Nucleus accumbens (tissue), 56 donors: ENCODE results near the gene ASIC3.

ENCODE experiments used
- DNase-seq, 56 donors: peaks; one replicate each; lab custom pipeline; 2025; lab: John Stamatoyannopoulos, UW

The ASIC3 gene

GRCh38 chr7:151095828-151096475, 47.6 kb downstream of the ASIC3 start:
- DNase-seq, result no peak

DNA sequence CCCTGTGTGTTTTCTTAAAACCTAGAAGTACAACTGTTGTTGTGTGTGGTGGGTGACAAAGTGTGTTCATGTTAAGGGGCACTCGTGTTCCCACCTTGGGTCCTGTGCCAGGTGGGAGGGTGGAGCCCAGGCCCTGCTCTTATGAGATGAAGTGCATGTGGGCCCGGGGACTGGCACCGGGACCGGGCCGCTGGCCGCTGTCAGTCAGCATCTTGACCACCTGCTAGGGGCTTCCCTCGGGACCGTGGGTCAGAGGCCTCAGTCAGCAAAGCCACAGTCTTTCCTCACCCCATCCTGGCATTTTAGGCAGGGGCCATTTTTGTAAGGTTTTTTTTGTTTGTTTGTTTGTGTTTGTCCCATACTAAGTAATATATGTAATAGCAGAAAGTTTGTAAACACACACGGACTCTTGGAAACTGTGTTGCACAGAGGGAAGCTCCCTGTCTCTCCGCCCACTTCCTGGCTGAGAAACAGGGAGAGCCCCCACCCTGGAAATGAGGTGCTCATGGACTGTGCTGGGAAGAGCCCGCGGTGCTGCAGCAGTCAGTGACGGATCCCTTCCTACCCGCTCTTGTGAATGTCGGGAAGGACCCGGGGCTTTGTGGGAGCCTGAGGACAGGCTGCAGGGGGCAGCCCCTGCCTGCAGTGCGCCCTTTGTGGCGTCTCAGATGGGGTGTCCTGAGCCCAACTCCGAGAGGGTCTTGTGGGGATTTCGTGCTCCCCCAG, 51.3 kb downstream of the ASIC3 start:
- no peak for DNase-seq

GRCh38 chr7:151100921-151101320, 52.6 kb downstream of the ASIC3 start:
- DNase-seq, result no peak

GRCh38 chr7:151101621-151102396, 53.5 kb downstream of the ASIC3 start:
- no peak for DNase-seq
